Measurements from ENCODE around the gene HOXD8.

The HOXD8 gene

DNA sequence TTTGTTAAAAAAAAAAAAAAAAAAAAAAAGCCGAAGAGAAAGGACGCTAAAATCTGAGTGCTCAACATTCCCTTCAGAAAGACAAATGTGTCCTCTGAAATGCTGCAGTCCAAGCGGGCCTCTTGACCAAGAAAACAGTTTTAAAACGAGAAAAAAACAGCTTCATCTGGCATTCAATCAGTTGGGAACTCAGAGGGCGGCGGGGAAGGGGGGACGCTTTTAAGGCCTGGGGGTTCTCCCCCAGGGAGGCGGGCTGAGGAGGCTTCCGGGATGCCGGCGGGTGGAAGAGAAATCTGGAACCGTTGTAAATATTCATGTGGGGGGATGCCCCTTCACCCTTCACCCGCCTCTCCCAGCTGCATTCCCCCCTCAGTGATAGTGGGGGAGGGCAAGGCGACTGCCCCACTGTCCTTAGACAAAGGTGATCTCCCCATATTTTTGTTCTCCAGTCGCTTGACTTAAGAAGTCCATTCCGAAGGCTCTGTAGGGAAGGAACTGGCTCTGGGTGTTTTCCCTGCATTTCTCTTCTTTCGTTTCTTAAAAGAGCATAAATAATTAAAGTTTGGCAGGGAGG is 25.7 kb upstream of the HOXD8 start:
- no peak for DNase-seq (ENCODE audit: low read depth)

- no peak for DNase-seq (ENCODE audit: low read depth)
These were observed 25.0 kb upstream of the HOXD8 start for GRCh38 chr2:176104316-176105077.

DNA sequence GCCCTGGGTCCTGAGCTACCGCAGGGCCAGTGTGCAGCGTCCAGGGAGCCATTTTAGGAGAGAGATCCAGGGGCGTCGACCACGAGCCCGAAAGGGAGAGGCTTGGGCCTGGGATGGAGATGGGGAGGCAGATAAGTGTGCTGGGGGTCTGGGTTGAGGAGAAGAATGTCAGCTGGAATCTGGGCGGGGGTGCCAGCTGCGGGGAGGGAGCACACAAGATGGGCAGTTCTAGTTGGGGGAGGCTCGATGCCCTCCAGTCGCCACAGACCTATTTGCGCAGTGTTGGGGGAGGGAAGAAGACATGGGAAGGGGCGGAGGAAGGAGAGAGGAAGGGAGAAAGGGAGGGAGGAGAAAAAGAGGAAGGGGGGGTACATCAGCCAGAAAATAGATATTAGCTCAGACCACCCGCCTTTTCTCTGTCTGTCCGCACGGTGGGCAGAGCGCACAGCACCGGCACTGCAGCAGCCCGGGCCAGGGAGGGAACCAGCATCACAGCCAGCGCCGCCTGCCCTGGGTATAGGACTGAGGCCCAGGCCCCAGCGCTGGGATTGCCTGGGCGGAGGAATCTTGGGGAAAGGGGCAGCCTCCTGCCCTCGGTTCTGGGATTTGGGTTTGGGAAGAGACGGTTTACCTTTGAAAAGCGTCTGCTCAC is 24.3 kb upstream of the HOXD8 start:
- no peak for DNase-seq (ENCODE audit: low read depth)

DNA sequence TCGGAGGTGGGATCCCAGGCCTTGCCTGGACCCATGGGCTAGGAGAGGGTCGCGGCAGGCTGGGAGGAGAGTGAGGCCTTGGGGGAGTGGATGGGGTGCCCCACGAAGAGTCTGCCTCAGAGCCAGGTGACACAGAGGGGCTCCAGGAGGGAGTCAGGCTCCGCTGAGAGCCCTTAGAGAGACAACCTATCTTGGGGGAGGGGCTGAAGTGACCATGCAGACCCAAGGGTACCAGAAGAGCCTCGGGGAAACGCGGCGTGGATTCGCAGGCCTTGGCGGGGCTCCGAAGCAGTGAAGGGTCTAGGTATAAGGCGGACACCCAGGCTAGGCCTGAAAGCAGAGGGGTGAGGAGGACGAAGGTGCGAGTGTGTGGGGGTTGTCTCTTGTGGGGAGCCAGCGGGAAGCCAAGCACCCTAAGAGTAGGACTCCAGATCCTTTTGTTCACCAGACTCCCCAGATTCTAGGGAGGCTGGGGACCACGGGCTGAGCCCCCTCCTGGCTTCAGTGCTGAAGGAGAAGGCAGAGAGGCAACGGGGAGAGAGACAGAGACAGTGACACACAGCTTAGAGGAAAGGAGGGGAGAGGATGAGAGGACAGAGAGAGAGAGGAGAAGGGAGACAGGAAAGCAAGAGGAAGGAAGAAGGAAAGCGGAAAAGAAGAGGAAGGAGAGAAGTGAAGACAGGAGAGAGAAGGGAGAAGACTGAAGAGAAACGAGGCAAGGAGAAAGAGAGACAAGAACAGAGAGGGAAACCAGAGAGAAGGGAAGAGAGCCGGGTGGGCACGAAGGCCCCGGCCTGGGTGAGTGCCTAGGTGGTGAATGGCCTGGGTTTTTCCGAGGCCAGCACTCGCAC is 23.6 kb upstream of the HOXD8 start:
- no peak for DNase-seq (ENCODE audit: low read depth)

DNA sequence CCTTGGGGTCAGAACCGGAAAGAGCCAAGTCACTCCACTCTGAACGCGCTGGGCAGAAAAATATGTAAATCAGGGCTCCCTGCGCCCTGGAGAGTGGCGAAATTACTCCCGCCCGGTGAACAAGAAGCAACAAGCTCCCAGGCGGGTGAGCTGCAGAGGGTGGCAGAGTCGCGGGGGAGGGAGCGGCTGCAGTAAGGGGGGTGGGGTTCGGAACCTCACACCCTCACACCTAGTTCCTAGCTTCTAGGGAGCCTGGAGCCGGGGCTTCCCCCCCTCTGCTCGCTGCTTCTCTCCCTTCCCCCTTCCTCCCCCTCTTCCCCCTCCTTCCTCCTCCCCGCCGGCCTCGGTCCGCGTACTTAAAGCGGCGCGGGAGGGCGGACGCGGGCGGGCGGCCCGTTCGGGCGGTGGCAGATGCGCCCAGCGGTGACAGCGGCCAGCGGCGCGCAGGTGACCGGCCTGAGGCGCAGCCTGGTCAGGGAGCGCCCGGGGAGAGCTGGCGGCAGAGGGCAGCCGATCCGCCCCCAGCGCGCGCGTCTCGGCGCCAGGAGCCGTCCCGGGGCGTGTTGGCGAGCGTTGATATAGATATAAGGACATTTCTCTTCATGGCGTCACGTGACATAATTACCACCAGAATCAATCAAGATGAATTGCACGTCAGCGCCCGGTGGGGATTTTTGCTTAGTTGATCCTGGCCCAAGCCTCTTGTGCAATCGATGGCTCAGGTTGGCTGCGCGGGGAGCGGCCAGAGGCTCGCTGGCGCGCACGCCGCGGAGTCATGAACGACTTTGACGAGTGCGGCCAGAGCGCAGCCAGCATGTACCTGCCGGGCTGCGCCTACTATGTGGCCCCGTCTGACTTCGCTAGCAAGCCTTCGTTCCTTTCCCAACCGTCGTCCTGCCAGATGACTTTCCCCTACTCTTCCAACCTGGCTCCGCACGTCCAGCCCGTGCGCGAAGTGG is 22.6 kb upstream of the HOXD8 start, which contains the start of gene HOXD11:
HOXD11 (plus strand) TSS at position 700 of the 959 bp plus-strand sequence; CDS start at position 776, 76 bp downstream.
- no peak for DNase-seq (ENCODE audit: low read depth)

DNA sequence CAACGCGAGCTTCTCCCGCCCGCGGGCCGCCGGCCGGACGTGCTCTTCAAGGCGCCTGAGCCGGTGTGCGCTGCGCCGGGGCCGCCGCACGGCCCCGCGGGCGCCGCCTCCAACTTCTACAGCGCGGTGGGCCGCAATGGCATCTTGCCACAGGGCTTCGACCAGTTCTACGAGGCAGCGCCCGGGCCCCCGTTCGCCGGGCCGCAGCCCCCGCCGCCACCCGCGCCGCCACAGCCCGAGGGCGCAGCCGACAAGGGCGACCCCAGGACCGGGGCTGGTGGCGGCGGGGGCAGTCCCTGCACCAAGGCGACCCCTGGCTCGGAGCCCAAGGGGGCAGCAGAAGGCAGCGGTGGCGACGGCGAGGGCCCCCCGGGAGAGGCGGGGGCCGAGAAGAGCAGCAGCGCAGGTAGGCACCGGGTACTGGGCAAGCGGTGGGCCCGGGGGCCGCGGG is 21.7 kb upstream of the HOXD8 start:
- DNase-seq (ENCODE audit: low read depth) = no peak

- no peak for DNase-seq (ENCODE audit: low read depth)
These were observed 20.2 kb upstream of the HOXD8 start for GRCh38 chr2:176109192-176109901.

GRCh38 chr2:176109946-176110345 is 19.6 kb upstream of the HOXD8 start:
- no peak for DNase-seq (ENCODE audit: low read depth)

GRCh38 chr2:176110415-176111308 is 18.8 kb upstream of the HOXD8 start:
- no peak for DNase-seq (ENCODE audit: low read depth)

GRCh38 chr2:176111309-176111663 is 18.2 kb upstream of the HOXD8 start:
- no peak for DNase-seq (ENCODE audit: low read depth)

GRCh38 chr2:176111846-176112374 is 17.6 kb upstream of the HOXD8 start:
- DNase-seq (ENCODE audit: low read depth) = no peak

DNA sequence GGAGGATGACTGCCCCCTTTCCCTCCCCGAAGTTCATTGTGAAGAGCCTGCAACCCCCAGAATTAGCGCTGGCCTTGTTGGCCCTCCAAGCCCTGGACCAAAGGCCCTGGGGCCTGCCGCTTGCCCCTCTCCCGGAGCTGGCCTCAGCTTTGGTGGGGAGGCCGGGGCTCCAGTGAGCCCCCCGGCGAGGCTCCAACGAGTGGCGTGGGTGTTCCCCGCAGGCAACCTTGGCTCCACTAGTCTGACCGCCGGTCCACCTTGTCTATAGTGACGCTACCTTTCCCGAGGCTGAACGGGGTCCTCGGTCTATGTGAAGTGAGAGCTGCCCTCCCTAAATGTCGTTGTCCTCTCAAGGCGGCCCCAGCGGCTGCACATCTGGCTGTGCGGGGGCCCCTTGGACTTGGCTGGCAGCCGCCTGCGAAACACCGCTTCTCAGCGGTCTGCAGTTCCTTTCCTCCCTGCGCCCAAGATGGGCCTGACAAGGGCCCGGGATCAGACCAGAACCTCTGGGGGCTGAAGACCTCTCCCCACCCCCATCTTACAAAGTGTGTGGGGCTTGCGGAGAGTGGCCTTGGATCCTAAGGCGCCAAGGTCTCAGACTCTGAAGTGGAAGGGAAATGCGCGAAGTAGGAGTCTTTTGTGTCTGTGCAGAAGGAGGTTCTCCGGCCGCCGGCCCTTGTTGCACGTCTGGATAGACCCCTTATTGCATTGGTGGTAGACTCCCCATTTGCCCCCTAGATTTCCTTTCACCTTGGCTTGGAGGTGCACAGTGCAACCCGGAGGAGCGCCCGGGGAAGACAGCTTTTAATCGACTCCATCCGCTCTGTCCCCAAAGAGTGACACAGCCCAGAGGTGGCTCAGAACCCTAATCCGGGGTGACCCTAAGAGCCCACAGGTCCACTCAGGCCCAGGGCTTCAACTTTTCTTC is 16.9 kb upstream of the HOXD8 start:
- no peak for DNase-seq (ENCODE audit: low read depth)

- no peak for DNase-seq (ENCODE audit: low read depth)
These were observed 15.2 kb upstream of the HOXD8 start for GRCh38 chr2:176114120-176114929.

- no peak for DNase-seq (ENCODE audit: low read depth)
These were observed 14.4 kb upstream of the HOXD8 start for GRCh38 chr2:176114930-176115625.

GRCh38 chr2:176115883-176116813 is 13.4 kb upstream of the HOXD8 start, which contains the start of gene HOXD10:
TSS of gene HOXD10 (plus strand) at chr2:176116778. CDS start at chr2:176116834, 56 bp downstream.
- no peak for DNase-seq (ENCODE audit: low read depth)

Measured in activated T-cell treated with anti-CD3 and anti-CD28 coated beads for 1 hour (primary cell).